Activated naive CD4-positive, alpha-beta T cell treated with anti-CD3 and anti-CD28 coated beads, Interleukin-2, amount 50 U/mL, for 72 hours (primary cell): Measurements from ENCODE around the gene ZC2HC1B. TPM values are rescaled to one million over a fixed set of nuclear protein-coding genes. Genes with fewer than 3 reads are reported as not detected.
"Not testable (repeated sequence)": the region's sequence is repeated elsewhere in the genome, so short reads cannot be mapped to it uniquely, and the experiment has no call there.

Source experiments
- ATAC-seq, 2 donors: fragments of 150-1000 bp; cut with Tn5 transposase; 2 replicates each; pipeline ENCODE4 v1.10.0; 2021; ENCODE audit warnings: mild to moderate bottlenecking in 2 of 2, moderate library complexity in 2 of 2
- DNase-seq, 2 donors: peaks; one replicate each; pipeline ENCODE4 v3.0.0; 2021 to 2022; ENCODE audit warnings: low spot score in 2 of 2
- H3K27ac Mint-ChIP-seq, 2 donors: one replicate each; pipeline ENCODE4 v1.8.0; 2022; ENCODE audit warnings: mild to moderate bottlenecking in 2 of 2, mixed read lengths in 2 of 2
- H3K36me3 Mint-ChIP-seq, 2 donors: one replicate each; pipeline ENCODE4 v1.8.0; 2022; ENCODE audit warnings: mixed read lengths in 2 of 2
- H3K9me3 Mint-ChIP-seq, 2 donors: one replicate each; pipeline ENCODE4 v1.8.0; 2022; ENCODE audit warnings: mixed read lengths in 2 of 2
- total RNA-seq, 2 donors: library from RNA; stranded (reverse); gene quantifications; one replicate each; pipeline ENCODE4 v1.2.3, GENCODE V29; 2022

ZC2HC1B gene
- total RNA-seq, result not detected

DNA sequence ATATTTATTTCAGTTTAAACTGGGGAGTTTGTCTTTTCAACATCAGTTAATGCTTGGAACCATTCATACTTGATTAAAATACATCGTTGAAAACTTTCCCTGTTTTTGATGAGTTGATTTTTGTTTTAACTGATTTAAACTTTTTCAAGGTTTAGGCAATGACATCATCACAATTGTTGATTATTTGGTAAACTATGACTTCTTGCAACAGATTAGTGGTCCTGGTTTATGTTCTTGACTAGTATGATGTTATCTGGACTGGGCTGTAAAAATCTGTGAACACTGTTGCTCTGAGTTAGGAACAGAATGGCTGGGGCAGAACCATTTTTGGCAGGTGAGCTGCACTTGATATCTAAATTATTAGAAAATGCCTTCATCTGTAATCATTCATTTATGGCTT lies at the start of gene ZC2HC1B:
Gene ZC2HC1B, plus strand, starts transcription at position 241 of the 400 bp plus-strand sequence. Its CDS starts 66 bp downstream, at position 307.
- Mint-ChIP-seq H3K36me3 (peaks cover 18% of the 10 kb centered on the region in 2 donors), H3K27ac (no peak within 1 kb of the TSS), H3K9me3 (no peaks in the 10 kb centered on the region)
- ATAC-seq, result no peak
- no peak for DNase-seq

DNA sequence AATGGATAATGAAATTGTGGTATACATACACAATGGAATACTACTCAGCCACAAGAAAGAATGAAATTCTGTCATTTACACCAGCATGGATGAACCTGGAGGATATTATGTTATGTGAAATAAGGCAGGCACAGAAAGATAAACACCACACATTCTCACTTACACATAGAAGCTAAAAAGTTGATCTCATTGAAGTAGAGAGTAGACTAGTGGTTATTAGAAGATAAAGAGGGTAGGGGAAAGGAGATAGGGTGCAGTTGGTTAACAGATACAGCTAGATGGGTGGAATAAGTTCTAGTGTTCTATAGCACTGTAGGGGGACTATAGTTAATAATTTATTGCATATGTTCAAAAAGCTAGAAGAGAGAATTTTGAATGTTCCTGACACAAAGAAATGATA lies 46.7 kb upstream of the ZC2HC1B start:
- Mint-ChIP-seq H3K9me3 (no peaks in the 10 kb centered on the region), H3K36me3 (no peaks in the 10 kb centered on the region), H3K27ac (peak overlapping the region in 1 of 2 donors; percentile 5)
- DNase-seq, result no peak
- ATAC-seq, result no peak

- DNase-seq (no peak), ATAC-seq (no peak)
- Mint-ChIP-seq H3K36me3 (no peaks in the 10 kb centered on the region), H3K9me3 (no peaks in the 10 kb centered on the region), H3K27ac (no peak overlapping the region)
Measured at GRCh38 chr6:143821359-143821758, 42.9 kb upstream of the ZC2HC1B start.

- no peak for DNase-seq
- H3K27ac Mint-ChIP-seq, result no peak overlapping the region
- no peaks in the 10 kb centered on the region for H3K36me3 Mint-ChIP-seq
- ATAC-seq, result no peak
- no peaks in the 10 kb centered on the region for H3K9me3 Mint-ChIP-seq
Measured at GRCh38 chr6:143822584-143823024, 41.7 kb upstream of the ZC2HC1B start.

DNA sequence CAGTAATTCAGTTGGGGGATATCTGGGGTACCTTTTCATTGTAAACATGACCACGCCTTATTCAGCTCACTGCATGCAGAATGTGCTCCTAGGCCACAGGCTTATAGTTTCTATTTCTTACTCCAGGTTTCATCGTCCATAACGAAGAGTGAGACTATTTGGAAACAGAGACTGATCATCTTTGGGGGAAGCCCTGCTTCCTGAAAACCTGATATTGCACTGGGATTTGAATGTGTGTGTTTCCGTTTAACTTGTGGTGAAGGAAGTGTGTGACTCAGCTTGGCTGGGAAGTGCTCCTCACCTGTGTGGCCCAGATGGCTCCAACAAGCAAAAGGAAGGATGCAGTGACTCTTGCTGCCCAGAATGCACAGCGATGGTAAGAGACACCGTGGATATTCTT lies 40.7 kb upstream of the ZC2HC1B start:
- Mint-ChIP-seq H3K27ac (no peak overlapping the region), H3K36me3 (no peaks in the 10 kb centered on the region), H3K9me3 (no peaks in the 10 kb centered on the region)
- no peak for DNase-seq
- no peak for ATAC-seq

- H3K36me3 Mint-ChIP-seq, result no peaks in the 10 kb centered on the region
- no peak for ATAC-seq
- no peak for DNase-seq
- H3K27ac Mint-ChIP-seq, result no peak overlapping the region
- H3K9me3 Mint-ChIP-seq, result no peaks in the 10 kb centered on the region
Measured at GRCh38 chr6:143828572-143828971, 35.7 kb upstream of the ZC2HC1B start.

DNA sequence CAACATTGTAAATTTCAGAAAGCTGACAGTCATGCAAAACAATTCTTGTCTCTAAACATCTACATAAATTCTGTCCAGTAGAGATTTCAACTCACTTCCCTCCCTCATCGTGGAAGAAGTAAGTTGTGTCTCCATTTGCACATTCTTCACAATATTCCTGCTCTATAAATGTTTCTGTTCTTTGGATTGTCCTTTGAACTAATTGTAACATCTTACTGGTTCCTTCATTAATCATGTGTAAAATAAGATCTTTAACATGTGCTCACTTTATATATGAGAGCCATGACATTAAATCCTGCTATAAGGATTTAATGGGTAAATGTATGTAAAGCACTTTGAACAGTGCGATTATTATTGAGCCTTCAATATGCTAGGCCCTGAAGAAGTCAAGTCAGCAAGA lies 28.1 kb upstream of the ZC2HC1B start:
- no peak for ATAC-seq
- DNase-seq, result no peak
- Mint-ChIP-seq H3K9me3 (no peaks in the 10 kb centered on the region), H3K36me3 (no peaks in the 10 kb centered on the region), H3K27ac (no peak overlapping the region)

GRCh38 chr6:143838395-143838794 lies 25.9 kb upstream of the ZC2HC1B start:
- Mint-ChIP-seq H3K9me3 (no peaks in the 10 kb centered on the region), H3K36me3 (peaks cover 0 to 9% of the 10 kb centered on the region in 2 donors)
- ATAC-seq, result no peak

DNA sequence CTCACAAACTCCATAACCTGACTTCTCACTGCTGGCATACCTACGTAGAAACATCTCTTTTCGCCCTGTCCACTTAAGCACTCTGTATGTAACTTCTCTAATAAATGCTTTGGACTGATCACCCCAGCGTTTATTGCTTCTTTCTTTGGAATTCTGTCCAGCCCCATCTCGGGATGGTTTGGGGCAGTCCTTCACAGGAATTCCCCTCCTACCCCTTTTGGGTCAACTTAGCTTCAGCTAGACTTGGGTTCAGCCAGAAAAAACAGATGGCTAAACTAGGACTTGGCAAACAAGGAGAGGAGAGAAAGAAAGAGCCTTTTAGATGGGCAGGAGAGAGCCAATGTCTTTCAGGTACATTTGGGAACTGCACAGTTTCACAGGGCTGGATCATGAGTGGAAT lies 25.1 kb upstream of the ZC2HC1B start:
- Mint-ChIP-seq H3K36me3 (peaks cover 8 to 17% of the 10 kb centered on the region in 2 donors), H3K9me3 (no peaks in the 10 kb centered on the region), H3K27ac (no peak overlapping the region)
- no peak for ATAC-seq
- DNase-seq, result no peak

More at GRCh38 chr6:143838395-143838794, 25.9 kb upstream of the ZC2HC1B start:
- DNase-seq, result no peak
- H3K27ac Mint-ChIP-seq, result no peak overlapping the region

DNA sequence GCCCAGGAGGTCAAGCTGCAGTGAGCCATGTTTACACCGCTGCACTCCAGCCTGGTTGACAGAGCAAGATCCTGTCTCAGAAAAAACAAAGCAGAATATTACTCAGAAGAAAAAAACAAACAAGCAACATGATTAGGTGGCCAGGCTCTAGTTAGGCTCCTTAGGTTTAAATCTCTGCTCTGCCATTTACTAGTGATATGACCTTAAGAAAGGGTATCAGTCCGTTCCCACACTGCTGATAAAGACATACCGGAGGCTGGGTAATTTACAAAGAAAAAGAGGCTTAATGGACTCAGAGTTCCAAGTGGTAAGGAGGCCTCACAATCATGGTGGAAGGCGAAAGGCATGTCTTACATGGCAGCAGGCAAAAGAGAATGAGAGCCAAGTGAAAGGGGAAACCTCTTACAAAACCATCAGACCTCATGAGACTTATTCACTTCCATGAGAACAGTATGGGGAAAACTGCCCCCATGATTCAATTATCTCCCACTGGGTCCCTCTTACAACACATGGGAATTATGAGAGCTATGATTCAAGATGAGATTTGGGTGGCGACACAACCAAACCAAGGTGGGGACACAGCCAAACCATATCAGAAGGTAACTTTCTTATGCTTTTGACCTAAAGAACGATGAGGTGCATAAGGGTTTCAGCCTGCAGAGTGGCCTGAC lies 23.5 kb upstream of the ZC2HC1B start:
- Mint-ChIP-seq H3K36me3 (peaks cover 14 to 21% of the 10 kb centered on the region in 2 donors), H3K27ac (peak overlapping the region in 1 of 2 donors; percentile 69), H3K9me3 (no peaks in the 10 kb centered on the region)
- DNase-seq (no peak), ATAC-seq (no peak)

GRCh38 chr6:143842461-143842901 lies 21.8 kb upstream of the ZC2HC1B start:
- peak overlapping the region; percentile 99 to 100 for H3K27ac Mint-ChIP-seq
- no peaks in the 10 kb centered on the region for H3K9me3 Mint-ChIP-seq
- H3K36me3 Mint-ChIP-seq, result peaks cover 27 to 33% of the 10 kb centered on the region in 2 donors
- ATAC-seq (peak; percentile 55 to 56), DNase-seq (no peak)

DNA sequence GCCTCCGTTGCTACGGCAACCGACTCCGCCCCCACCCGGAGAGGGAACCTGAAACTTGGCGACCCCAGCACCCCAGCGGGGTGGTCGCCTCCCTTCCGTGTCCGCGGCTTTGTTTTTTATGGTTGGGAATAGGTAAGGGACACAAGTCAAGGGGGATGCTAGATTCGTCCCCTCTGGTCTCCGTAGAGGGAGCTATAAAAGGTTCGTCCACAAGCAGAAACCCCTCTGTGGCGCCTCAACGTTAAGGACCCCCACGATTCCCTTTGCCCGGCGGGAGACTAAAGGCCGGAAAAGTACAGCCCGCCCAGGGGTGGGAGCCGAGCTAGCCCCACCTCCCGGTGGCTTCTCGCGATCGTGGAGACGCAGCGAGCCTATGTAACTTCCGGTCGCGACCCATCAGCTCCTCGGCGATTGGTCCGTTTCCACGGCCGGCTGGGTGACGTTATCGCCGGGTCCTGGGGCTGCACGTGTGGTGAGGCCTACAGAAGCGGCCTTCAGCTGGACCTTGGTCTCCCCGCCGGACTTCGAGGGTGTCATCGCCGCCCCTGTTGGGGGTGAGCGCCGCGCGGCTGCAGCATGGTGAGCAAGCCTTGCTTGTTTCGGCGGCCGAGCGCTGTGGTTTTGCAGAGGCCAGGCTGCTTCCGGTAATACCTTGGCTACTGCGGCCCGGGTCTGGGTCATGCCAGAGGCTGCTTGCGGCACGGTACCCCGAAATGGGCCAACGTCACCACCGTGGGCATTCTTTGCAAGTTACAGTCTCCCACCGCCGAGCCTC lies 21.2 kb upstream of the ZC2HC1B start, which contains the start of gene LTV1:
Gene LTV1, plus strand, starts transcription at position 437 of the 775 bp plus-strand sequence. Its CDS starts 140 bp downstream, at position 577.
- Mint-ChIP-seq H3K9me3 (no peaks in the 10 kb centered on the region), H3K36me3 (peaks cover 32 to 33% of the 10 kb centered on the region in 2 donors), H3K27ac (peak within 1 kb of the TSS; percentile 99 to 100)
- ATAC-seq, result peak; percentile 99
- DNase-seq, result peak; percentile 90 to 95

DNA sequence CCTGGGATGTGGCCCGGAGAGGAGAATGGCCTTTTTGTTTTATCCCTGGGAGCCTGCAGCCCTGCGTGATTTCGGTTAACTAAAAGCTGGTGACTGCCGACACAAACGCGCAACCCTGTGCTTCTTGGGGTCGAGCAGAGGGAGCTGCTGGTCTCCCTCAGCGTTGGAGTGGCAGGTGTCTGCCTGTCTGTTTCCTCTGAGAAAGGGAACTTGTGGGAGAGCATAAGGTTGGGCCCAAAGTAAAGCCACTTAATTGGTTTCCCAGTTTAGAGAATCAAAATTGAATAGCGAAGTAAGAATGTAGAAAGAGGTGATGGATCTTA lies 20.6 kb upstream of the ZC2HC1B start:
- Mint-ChIP-seq H3K36me3 (peaks cover 37% of the 10 kb centered on the region in 2 donors), H3K27ac (peak overlapping the region; percentile 99 to 100), H3K9me3 (no peaks in the 10 kb centered on the region)
- DNase-seq (no peak), ATAC-seq (peak in 1 of 2 donors; percentile 5)

DNA sequence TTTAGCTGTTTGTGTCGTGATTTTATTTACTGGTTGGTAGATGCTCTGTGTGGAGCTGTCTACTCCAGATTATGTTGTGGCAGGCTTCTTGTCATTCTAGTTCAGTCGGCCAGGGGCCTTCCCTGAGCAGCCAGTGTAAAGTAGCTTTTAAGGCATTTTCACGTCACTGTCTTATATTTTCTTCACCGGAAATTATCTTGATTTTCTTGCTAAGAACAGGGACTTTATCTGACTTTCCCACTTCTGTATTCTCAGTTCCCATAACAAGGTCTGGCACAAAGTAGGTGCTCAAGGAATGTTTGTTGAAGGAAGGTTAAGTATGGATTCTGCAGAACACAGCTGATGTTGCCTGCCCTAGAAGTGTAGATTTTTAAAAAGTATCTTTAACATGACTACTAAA lies 20.3 kb upstream of the ZC2HC1B start:
- no peaks in the 10 kb centered on the region for H3K9me3 Mint-ChIP-seq
- DNase-seq (peak in 1 of 2 donors; percentile 19), ATAC-seq (no peak)
- H3K36me3 Mint-ChIP-seq, result peaks cover 41% of the 10 kb centered on the region in 2 donors
- H3K27ac Mint-ChIP-seq, result peak overlapping the region; percentile 99 to 100

DNA sequence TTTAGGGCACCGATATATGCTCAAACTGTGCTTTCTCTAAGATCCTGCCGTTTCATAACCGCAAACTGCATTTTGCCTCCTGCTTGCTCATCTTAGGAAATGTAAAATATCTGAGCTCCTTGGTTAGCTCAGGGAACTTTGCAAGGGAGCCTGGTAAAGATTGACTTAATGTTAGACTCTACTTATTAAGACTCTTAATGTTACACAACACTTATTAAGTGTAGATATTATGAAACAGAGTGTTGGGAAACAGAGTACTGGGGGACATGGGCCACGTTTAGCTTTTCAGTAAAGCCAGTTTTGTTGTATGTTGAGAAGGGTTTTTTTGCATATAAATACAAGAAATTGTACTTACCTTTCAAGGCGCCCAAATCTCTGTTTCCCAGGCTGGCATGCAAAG lies 19.2 kb upstream of the ZC2HC1B start:
- Mint-ChIP-seq H3K27ac (no peak overlapping the region), H3K9me3 (no peaks in the 10 kb centered on the region), H3K36me3 (peaks cover 51% of the 10 kb centered on the region in 2 donors)
- DNase-seq (no peak), ATAC-seq (no peak)

- DNase-seq, ATAC-seq: not testable (repeated sequence)
- H3K9me3 Mint-ChIP-seq, result peaks cover 0 to 18% of the 10 kb centered on the region in 2 donors
- peaks cover 81 to 95% of the 10 kb centered on the region in 2 donors for H3K36me3 Mint-ChIP-seq
- H3K27ac Mint-ChIP-seq, result peak overlapping the region in 1 of 2 donors; percentile 14
Measured at GRCh38 chr6:143851706-143852105, 12.6 kb upstream of the ZC2HC1B start.

- not testable (repeated sequence) for ATAC-seq, H3K27ac Mint-ChIP-seq
Measured at GRCh38 chr6:143855057-143855456, 9.2 kb upstream of the ZC2HC1B start.

More at GRCh38 chr6:143855057-143855456, 9.2 kb upstream of the ZC2HC1B start:
- not testable (repeated sequence) for DNase-seq
- Mint-ChIP-seq H3K36me3 (peaks cover 76 to 88% of the 10 kb centered on the region in 2 donors), H3K9me3 (peaks cover 0 to 18% of the 10 kb centered on the region in 2 donors)
